Thyroid gland (tissue), 4 donors: ENCODE results near the gene SLC38A11.

ENCODE experiments used
- POLR2A ChIP-seq, 2 donors: fragments of 450-650 bp; IDR thresholded peaks; one replicate each; pipeline ENCODE4 v1.6.1; 2017; ENCODE audit warnings: antibody characterized with exemption in 2 of 2, mild to moderate bottlenecking in 2 of 2, moderate library complexity in 1 of 2
- TF ChIP-seq, protein P1 (sequence below), 6 experiments: fragments of 200-600 bp in 3 of 6; fragments of 450-650 bp in 3 of 6; sonication (generic) in 3 of 6; IDR thresholded peaks; one replicate each; pipeline ENCODE4 v1.5.1; 2016 to 2019; ENCODE audit warnings: antibody characterized with exemption in 6 of 6, mild to moderate bottlenecking in 2 of 6, inconsistent platforms in 1 of 6, moderate library complexity in 1 of 6

- TF ChIP-seq POLR2A (IDR thresholded peaks at IDR 0.05), result no peak
- TF ChIP-seq, protein P1, sequence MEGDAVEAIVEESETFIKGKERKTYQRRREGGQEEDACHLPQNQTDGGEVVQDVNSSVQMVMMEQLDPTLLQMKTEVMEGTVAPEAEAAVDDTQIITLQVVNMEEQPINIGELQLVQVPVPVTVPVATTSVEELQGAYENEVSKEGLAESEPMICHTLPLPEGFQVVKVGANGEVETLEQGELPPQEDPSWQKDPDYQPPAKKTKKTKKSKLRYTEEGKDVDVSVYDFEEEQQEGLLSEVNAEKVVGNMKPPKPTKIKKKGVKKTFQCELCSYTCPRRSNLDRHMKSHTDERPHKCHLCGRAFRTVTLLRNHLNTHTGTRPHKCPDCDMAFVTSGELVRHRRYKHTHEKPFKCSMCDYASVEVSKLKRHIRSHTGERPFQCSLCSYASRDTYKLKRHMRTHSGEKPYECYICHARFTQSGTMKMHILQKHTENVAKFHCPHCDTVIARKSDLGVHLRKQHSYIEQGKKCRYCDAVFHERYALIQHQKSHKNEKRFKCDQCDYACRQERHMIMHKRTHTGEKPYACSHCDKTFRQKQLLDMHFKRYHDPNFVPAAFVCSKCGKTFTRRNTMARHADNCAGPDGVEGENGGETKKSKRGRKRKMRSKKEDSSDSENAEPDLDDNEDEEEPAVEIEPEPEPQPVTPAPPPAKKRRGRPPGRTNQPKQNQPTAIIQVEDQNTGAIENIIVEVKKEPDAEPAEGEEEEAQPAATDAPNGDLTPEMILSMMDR (IDR thresholded peaks at IDR 0.05), result no peak
Observed at GRCh38 chr2:164882276-164882675, 73.0 kb downstream of the SLC38A11 start.
